OCI-M1 (cell line): Measurements from ENCODE around the gene TDRD1.

Experiments
- DNase-seq: peaks from one replicate; lab custom pipeline; 2025; lab: John Stamatoyannopoulos, UW

The TDRD1 gene

DNA sequence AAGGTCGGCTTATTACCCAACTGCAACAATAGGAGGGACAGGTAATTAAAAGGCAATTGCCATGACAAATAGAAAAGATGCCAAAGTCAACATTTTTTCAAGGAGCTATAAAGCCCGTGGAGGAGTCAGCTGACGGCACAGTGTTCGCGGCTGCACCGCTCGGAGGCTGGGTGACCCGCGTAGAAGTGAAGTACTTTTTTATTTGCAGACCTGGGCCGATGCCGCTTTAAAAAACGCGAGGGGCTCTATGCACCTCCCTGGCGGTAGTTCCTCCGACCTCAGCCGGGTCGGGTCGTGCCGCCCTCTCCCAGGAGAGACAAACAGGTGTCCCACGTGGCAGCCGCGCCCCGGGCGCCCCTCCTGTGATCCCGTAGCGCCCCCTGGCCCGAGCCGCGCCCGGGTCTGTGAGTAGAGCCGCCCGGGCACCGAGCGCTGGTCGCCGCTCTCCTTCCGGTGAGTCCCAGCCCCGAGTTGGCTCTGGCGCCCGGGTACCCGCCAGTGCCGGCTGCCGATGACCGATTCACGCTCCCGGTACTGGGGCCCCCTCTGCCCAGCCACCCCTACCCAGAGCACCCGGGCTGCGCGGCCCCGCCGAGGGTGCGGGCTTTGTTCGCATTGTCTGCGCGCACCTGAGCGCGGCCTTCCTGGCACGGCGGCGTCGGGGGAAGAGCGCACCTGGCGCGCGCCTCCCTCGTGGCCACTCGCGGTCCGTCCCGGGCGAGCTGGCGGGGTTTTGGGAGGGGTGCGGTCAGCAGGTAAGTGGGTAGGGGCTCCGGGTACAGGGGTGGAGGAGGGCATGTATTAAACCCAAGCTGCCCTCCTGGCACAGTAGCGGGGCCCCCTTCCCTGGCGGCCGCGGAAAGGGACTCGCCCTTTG lies 60.2 kb downstream of the TDRD1 start, which contains the start of gene VWA2:
TSS of gene VWA2 (plus strand) at position 138 of the 877 bp plus-strand sequence. CDS start 9,460 bp downstream, outside the sequence.
- DNase-seq: no peak

DNA sequence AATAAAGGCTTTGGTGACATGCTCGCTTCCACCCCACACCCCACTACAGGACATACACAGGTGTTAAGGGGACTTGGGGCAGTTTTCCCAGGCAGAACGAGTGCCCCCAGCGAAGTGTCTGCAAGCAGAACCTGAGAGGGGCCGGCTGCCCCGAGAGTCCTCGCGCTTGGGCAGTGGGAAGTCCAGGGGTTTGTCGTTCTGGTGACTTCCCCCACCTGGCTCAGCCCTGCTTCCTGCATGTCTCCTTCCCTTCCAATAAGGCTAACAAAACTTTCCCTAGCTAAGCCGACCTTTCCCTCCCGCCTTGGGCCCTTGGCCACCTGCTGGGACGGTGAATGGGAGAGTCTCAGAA lies 60.8 kb downstream of the TDRD1 start:
- DNase-seq: no peak

DNA sequence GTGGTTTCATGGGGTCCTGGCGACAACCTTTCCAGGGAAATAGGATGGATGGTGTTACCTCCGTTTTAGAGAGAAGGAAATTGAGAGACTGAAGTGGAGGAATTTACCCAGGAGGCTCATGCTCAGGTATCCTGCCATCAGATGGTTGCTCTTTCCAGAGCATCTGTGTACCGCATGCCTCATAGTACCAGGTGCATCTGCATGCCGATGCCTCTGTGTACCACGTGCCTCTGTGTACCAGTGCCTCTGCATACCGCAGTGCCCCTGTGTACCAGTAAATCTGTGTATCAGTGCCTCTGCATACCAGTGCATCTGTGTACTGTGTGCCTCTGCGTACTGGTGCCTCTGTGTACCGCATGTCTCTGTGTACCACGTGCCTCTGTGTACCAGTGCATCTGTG lies 63.1 kb downstream of the TDRD1 start:
- DNase-seq: no peak

DNA sequence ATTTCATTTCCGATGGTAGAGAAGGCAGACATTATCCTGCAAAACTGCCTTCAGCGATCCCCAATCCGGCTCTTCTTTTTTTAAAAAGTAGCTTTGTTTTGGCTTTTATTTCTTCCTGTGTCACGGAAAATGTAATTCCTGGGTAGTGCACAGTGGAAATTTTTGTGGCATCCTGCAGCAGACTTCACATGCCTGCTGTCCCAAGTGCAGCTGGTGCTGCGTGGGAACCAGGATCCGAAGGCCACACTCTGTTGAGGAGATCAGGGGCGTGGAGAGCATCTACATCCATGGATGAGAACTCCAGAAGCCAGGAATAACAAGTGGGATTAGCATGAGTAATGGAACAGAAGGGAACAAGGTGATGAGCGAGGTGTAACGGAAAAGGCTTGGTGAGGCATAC lies 64.5 kb downstream of the TDRD1 start:
- DNase-seq: no peak

DNA sequence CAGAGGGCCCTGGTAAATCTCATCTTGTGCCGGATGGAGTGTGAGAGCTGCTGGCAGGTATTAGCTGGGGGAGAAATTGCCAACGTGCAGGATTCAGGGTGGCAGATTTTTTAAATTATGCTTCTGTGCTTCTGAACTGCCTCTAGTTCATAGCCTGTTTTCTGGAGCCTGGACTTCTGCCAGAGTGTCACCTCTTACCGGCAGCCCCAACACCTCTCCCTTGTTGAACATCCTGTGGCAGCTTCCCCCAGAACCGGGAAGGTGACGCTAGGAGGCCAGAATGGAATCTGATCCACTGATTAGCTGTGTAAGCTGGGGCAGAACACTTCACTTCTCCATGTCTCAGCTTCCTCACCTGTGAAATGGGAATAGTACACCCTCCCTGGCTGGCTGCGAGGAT lies 65.0 kb downstream of the TDRD1 start:
- DNase-seq: no peak

DNA sequence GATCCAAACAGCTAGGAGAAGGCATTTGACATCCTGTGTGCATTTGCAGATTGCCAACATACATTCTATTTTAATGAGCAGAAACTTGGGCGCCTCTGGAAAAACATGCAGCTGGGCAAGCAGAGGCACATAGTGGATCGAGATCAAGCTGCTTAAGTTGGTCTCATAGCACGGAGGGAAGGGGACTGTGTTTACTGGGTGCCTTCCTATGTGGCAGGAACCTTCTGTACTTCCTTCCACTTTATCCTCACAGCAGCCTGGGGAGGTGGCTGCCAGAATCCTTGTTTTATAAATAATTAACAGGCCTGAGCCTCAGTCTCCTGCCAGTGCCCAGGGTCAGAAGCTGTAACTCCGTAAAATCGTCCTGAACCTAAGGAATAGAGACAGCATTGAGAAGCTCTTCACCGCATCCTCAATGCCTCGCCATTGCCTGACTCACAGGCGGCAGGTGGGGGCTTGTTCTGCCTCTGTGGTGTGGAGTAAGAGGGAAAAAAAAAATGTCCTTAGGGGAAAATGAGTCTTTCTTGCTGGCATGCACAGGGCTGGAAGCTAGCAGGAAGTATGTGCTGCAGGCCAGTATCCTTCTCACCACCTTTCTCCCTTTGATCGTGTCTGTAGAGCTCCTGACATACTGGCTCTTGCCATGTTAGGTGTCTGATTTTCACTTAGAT lies 66.1 kb downstream of the TDRD1 start:
- DNase-seq: no peak

DNA sequence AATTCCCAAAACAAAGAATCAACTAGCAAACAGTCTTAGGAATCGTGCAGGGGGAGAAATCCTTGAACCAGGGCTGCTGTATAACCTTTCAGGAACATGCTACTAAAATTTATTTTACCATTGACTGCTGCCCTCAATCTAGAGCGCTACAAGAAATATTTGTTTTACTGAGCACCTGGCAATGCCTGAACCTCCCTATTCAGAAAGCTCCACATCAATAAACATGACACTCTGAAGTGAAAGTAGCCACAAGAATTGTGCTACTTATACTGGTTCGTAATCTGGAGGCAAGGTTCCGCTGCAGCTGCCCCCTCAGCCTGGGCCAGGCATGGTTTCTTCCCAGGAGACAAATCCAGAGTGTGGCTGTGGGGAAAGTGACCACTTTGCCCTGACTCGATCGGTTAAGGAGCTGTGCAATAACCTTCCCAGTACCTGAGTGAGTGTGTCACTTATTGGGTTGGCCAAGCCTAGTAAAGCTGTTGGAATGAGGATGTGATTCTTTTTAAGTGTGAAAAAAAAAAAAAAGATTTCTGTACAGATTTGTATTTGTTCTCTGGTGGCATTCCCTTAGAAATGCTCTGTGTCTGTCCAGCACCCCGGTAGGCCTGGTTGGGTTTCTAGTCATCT lies 67.6 kb downstream of the TDRD1 start:
- no peak for DNase-seq

DNA sequence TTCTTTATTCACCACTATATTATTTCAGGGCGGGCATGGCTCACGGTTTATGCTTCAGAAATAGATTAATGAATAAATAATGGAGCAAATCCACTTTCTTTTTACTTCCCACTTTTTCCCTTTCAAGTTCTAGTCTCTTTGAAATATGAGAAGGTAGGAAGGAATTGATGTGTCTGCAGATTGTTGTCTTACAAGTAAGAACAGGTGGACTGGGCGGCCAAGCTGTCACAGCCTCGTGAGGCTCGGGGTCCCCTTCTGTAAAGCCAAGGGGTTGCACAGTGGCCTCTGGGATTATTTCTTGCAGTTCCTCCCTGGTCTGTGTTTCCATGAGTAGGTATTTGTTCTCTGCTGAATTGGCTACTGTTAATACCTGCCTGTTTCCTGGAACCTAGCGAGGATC lies 71.1 kb downstream of the TDRD1 start:
- no peak for DNase-seq

DNA sequence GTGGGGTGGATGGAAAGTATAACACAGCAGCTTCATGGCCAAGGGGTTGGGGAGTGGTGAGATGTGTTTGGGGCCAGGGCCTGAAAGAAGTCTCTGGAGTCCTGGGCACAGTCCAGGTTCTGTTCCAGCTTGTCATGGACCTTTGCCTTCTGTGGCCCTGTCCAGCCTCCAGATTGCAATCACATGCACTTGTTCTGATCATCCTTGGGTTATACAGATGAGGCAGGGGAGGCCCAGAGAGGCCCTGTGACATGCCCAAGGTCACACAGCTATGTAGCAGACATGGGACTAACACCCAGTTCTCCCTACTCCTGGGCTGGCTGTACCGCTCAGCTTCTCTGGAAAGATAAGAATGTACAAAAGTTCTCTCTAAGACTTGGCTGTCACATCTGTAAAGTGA lies 71.6 kb downstream of the TDRD1 start:
- no peak for DNase-seq

DNA sequence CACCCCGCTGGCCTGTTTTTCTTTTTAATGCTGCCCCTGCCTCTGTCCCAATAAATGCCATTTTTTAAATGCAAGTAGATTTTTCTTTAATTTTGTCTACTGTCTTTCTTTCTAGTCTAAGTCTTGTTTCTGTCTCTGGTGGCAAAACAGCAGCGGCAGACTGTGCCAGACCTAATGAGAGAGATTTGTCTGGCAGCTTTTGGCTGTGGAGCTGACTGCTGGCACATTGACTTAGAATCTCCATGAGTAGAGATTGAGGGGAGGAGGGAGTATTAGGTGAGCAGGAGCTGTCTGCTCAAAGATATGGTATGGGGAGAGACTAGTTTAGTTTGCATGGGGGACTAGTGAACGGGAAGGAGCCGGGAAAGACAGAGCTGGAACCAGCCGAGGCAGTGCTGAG lies 72.9 kb downstream of the TDRD1 start:
- no peak for DNase-seq

DNA sequence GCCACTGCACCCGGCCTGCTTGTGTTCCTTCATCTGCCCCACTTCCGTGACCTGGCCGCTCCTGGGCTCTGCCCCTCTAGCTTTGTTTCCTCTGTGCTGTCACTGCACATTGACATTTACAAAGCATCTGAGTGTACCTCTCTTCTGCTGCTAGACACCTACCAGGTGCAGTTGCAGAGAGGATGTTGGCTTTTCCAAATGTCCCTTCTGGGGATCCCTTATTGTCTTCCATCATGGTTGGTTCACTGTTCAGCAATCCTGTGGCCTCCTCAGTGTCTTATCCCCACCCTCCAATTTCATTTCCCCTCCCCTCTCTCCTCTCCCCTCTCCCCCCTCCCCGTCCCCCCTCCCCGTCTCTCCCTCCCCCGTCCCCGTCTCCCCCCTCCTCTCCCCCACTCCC lies 73.7 kb downstream of the TDRD1 start:
- no peak for DNase-seq

DNA sequence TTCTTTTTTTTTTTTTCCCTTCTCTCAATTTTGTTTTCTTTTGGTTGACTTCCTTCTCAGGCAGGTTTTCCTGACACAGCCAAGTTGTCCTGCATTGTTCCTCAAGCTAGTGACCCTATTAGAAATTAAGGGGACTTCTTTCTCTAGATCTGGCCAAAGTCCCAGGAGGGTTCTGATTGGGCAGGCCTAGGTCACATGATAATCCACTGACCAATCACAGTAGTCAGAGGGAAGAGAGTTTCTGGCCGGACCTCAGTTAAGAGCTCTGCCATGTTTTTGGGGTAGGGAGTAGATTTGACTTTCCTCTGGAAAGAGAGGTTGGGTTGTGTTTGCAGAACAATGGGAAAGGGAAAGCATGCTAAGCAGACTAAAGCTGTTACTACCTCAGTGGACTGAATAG lies 76.1 kb downstream of the TDRD1 start:
- DNase-seq: no peak

DNA sequence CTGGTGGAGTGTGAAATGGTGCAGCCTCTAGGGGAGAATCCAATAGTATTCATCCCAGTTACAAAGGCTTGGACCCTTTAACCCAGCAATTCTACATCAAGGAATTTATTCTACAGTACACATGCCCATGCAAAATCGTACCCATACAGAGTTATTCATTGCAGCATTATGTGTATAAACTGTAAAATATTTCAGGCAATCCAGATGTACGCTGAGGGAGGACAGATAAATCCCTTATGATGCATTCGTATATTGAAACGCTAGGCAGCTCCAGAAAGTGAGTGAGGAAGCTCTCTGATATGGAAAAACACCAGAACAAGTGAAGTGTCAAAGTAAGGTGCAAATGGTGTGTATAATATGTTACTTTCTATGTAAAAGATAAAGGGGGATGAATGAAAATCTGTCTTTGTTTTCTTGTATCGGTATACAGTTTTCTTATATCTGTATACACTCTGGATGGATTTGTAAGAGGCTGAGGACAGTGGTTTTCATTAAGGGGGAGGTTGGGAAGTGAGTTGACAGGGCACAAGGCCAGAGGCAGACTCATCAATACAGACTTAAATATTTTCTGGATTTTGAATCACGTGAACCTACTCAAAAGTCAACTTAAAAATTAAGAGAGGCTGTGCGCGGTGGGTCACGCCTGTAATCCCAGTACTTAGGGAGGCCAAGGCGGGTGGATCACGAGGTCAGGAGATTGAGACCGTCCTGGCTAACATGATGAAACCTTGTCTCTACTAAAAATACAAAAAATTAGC lies 77.0 kb downstream of the TDRD1 start:
- DNase-seq: no peak

DNA sequence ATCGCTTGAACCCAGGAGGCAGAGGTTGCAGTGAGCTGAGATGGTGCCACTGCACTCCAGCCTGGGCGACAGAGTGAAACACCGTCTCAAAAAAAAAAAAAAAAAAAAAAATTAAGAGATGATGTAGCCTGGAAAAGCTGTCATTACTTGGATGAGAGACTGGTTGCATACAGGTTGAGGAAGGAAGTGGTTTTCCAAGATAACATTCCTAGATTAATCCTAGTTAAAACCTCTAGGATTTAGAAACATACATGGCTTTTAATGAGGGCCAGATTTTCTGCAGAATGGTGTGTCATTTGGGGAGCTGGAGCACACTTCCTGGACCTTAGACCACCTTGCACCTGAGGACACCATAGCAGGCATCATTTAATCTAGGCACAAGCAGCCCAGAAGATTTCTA lies 77.7 kb downstream of the TDRD1 start:
- no peak for DNase-seq

DNA sequence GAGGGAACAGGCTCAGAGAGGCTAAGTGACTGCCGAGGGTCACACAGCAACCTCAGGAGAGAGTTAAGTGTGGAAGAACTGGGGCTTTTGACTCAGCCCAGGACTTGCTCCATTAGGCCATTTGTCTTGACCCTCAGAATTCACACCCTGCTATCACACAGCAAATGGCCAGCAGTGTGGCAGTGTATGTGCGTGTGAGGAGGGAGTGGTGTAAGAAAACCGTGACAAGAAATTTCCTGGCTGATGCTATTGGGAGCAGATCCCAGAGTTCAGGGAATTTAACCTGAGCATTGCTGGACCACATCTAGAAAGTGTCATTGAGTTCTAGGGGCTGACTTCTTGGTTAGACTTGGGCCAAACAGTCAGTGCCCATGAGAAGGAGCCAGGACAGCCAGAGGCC lies 78.3 kb downstream of the TDRD1 start:
- no peak for DNase-seq

DNA sequence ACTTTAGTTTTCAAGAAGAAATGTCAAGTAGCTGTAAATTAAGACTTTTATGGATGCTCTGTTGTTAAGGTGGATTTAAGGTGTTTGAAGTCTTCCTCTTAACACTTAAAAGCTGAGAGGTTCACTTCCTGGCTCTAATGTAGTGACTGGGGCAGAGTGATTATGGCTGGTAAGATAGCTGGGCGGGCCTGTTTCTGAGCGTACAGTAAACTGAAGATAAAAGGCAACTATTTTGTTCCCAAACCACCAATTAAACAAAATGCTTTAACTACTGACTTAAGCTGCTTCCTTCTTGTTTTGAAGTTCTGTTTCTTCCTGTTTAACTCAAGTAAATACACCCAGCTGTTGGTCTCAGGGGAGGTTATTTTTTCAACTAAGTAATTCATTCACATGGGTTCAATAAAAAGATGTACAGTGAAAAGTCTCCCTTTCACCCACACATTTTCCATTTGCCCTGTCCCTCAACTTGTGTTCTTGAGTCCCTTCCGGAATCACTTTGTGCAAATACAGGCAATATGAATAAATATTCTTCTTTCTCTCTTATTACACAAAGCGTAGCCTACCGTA lies 79.2 kb downstream of the TDRD1 start:
- DNase-seq: peak; percentile 36

DNA sequence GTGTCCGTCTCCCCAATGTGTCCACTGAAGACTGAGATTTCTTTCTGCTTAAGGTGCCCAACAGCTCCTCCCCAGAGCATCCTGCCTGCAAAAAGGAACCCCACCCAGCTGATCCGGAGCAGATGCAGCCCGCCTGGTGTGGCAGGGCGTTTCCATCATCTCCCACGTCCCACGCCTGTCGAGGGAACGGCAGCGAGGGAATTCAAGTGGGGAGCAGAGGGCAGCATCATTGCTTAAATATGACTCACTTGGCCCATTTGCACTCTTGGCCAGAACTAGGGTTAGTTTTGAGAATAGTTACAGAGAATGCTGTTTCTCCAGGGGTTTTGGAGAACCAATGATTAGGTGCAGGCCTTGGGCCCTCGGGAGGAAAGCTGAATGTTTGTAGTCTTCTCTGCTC lies 80.7 kb downstream of the TDRD1 start:
- no peak for DNase-seq

DNA sequence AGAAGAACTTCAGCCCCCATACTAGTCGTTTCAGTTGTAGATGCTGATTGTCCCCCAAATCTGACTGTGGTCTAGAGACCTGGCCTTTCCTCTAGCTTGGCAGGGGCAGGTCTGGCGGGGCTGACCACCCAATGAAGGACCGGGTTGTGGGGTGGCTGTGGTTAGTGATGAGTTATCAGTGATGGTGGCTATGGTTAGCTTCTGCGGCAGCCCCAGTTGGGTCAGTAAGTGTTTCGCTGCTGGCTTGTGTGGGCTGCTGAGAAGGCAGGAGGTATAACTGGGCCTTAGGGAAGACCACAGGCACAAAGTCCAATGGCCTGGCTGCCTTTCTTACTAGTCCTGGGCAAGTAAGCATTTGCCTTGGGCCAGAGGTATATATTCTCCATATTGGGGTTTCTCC lies 81.2 kb downstream of the TDRD1 start:
- DNase-seq: no peak

DNA sequence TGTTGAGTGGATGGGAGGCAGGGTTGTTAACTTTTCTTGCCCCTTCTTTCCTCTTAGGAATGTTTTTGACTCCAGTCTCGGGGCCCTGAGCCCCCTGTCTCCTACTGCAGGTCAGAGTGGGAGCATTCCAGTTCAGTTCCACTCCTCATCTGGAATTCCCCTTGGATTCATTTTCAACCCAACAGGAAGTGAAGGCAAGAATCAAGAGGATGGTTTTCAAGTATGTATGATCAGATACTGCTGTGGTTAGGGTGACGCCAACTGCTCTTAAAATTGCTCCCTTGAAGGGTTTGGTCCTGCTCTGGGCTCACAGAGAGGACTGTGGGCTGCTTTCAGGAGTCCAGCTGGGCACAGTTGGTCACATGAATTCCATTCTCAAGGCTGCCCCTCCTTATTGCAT lies 81.9 kb downstream of the TDRD1 start:
- DNase-seq: peak; percentile 26

DNA sequence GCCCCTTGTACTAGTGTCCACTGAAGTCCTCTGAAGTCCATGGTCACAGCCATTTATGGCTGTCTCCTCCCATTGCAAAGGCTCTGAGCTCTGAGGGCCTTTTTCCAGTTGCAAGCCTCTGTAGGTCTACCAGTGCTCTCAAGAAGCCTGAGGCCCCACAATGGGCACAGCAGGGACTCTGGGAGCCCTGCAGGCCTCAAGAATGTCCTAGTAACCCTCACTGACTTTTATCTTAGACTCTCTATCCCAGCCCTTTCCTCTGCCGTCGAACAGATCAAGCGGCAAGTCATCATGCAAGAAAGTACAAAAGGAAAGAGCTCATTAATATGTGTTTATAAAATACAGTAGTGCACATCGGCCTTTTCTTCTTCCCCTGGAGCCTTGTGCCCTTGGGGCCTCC lies 83.3 kb downstream of the TDRD1 start:
- no peak for DNase-seq

DNA sequence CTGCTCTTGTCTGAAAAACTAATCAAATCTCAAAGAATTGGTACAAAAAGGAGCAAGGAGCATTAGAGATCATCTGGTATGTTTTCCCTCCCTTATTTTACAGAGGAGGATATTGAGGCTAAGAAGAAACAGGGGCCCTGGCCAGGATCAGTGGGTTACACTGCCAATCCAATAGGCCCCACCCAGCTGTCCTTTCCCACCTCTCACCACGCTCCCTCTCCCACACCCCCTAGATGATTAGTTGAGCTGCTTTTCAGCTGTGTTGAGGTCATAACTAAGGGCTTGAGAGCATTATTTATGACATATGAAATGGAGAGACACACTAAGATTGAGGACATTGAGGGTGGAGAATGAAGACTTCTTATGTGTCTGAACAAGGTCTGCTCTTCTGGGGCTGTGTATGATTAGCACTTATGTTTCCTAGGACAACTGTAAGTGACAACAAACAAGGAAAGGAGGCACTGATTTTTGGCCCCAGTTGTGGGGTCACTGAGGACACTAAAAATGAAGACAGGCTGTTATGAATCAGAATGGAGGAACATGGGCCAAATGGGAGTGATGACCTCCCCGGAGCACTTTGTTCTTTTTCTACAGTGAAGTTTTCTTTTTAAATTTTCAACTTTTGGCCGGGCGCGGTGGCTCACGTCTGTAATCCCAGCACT lies 86.4 kb downstream of the TDRD1 start:
- DNase-seq: no peak

DNA sequence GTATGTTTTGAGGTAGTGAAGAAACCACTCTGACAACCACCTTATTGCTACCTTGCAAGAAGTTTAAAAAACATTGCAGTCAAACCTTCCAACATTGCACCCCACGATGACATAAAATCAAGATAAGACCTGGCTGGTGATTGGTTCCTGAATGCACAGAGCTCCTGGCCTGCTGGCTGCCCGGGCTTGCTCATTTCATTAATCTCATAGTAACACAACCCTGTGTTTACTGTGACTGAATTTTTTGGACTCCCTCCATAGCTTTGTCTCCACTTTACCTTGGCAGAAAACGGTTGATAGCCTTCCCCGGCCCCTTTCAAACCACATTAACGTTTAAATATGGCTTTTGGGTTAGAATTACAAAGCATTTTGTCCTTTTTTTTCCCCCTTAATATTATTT lies 87.4 kb downstream of the TDRD1 start:
- peak; percentile 45 for DNase-seq
